AG04449 (cell line): Measurements from ENCODE around the gene SLC4A3.

ENCODE experiments used
- CTCF ChIA-PET: fragments of 350-600 bp; formaldehyde crosslinking; extraction: SDS; loops from one replicate; lab custom pipeline; 2021; ENCODE audit warnings: antibody characterized with exemption; lab: Yijun Ruan, JAX
- POLR2A ChIA-PET: fragments of 400-600, 350-600 bp; formaldehyde crosslinking; extraction: SDS; loops from one replicate; lab custom pipeline; 2020; ENCODE audit warnings: antibody characterized with exemption, inconsistent platforms; lab: Yijun Ruan, JAX
- DNase-seq: peaks from one replicate; pipeline ENCODE4 v3.0.0-alpha.2; 2010; ENCODE audit warnings: low read depth, low spot score
- H3K4me3 ChIP-seq: 2 replicates; pipeline ENCODE4 v1.5.1; 2011; ENCODE audit warnings: low read depth, mild to moderate bottlenecking, control low read depth, low read length
- CTCF ChIP-seq: IDR thresholded peaks from one replicate; pipeline ENCODE4 v1.5.1; 2011; ENCODE audit warnings: mild to moderate bottlenecking, moderate library complexity, low read length, control low read depth, inconsistent platforms; ENCODE audit not compliant: insufficient read depth; ENCODE audit errors: missing control alignments

SLC4A3 gene

GRCh38 chr2:219671279-219671678 is 43.8 kb downstream of the SLC4A3 start:
- no peak for DNase-seq
- ChIA-PET CTCF (interaction anchor here (1.1 kb wide), 1 partner anchor 130 kb away, joined by 3 read pairs; no protein-coding TSS in a partner anchor), POLR2A (no interaction called here)
- H3K4me3 ChIP-seq, result no peak overlapping the region
- no peak for TF ChIP-seq CTCF

GRCh38 chr2:219672406-219672805 is 45.0 kb downstream of the SLC4A3 start:
- ChIA-PET POLR2A (no interaction called here), CTCF (no interaction called here)
- no peak overlapping the region for H3K4me3 ChIP-seq
- TF ChIP-seq CTCF, result no peak
- no peak for DNase-seq

- ChIA-PET CTCF (interaction anchor here (1.3 to 3.6 kb wide), 5 partner anchors 9 to 34 kb away, joined by 3 to 22 read pairs (median 6); no protein-coding TSS in a partner anchor), POLR2A (no interaction called here)
- TF ChIP-seq CTCF, result no peak
- no peak for DNase-seq
- H3K4me3 ChIP-seq, result no peak overlapping the region
Measured at GRCh38 chr2:219675221-219675620, 47.8 kb downstream of the SLC4A3 start.

- ChIA-PET POLR2A (no interaction called here), CTCF (interaction anchor here (1.1 to 3.6 kb wide), 2 partner anchors 13 to 116 kb away, joined by 3 to 22 read pairs; no protein-coding TSS in a partner anchor)
- DNase-seq, result no peak
- H3K4me3 ChIP-seq, result no peak overlapping the region
- TF ChIP-seq CTCF, result no peak
Measured at GRCh38 chr2:219676586-219676985, 49.2 kb downstream of the SLC4A3 start.

- H3K4me3 ChIP-seq, result no peak overlapping the region
- POLR2A ChIA-PET, result interaction anchor here (0.6 kb wide), 1 partner anchor 32 kb away, joined by 4 read pairs; no protein-coding TSS in a partner anchor
- DNase-seq, result no peak
- CTCF ChIA-PET, result interaction anchor here (1.4 to 3.1 kb wide), 3 partner anchors 11 to 118 kb away, joined by 3 to 16 read pairs (median 7); no protein-coding TSS in a partner anchor
- TF ChIP-seq CTCF, result no peak
Measured at GRCh38 chr2:219679041-219679440, 51.6 kb downstream of the SLC4A3 start.

GRCh38 chr2:219679571-219679970 is 52.1 kb downstream of the SLC4A3 start:
- no peak for TF ChIP-seq CTCF
- H3K4me3 ChIP-seq, result no peak overlapping the region
- CTCF ChIA-PET, result interaction anchor here (0.6 to 3.1 kb wide), 4 partner anchors 11 to 119 kb away, joined by 3 to 16 read pairs (median 6); no protein-coding TSS in a partner anchor
- POLR2A ChIA-PET, result interaction anchor here (0.6 kb wide), 1 partner anchor 14 kb away, joined by 3 read pairs; no protein-coding TSS in a partner anchor
- DNase-seq, result no peak
